D721Med (cell line): ENCODE results near the gene PLCB1.

Experiments
- DNase-seq: peaks from one replicate; pipeline ENCODE4 v3.0.0; 2011; ENCODE audit warnings: low spot score; ENCODE audit not compliant: insufficient read length
- FAIRE-seq: peaks from 2 replicates; lab custom pipeline; 2011; peaks lifted over from hg19 to GRCh38; lab: Jason Lieb, UNC
- TF ChIP-seq, protein P1 (sequence below): IDR thresholded peaks from 2 replicates; pipeline ENCODE4 v1.5.1; 2012; ENCODE audit warnings: mild to moderate bottlenecking, control low read depth; ENCODE audit not compliant: insufficient read depth; ENCODE audit errors: missing control alignments

PLCB1 gene

DNA sequence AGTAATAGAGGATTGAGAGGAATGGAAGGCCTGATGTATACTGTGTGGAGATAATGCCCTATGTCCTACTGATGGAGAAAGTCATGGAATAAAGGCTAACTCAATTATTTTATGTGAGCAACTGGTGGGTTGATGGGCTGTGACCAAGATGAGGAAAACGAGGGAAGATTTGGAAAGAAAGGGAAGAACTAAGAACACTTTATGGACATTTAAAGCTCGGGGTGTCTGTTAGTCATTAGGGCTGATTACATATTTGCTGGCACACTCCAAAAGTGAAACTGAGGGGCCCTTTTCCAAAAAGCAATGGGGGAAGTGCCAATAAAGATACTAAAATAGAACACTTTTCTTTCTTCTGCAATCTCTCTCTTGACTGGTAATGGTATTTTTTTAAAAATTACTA, 439.5 kb downstream of the PLCB1 start:
- FAIRE-seq = no peak
- TF ChIP-seq, protein P1, sequence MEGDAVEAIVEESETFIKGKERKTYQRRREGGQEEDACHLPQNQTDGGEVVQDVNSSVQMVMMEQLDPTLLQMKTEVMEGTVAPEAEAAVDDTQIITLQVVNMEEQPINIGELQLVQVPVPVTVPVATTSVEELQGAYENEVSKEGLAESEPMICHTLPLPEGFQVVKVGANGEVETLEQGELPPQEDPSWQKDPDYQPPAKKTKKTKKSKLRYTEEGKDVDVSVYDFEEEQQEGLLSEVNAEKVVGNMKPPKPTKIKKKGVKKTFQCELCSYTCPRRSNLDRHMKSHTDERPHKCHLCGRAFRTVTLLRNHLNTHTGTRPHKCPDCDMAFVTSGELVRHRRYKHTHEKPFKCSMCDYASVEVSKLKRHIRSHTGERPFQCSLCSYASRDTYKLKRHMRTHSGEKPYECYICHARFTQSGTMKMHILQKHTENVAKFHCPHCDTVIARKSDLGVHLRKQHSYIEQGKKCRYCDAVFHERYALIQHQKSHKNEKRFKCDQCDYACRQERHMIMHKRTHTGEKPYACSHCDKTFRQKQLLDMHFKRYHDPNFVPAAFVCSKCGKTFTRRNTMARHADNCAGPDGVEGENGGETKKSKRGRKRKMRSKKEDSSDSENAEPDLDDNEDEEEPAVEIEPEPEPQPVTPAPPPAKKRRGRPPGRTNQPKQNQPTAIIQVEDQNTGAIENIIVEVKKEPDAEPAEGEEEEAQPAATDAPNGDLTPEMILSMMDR = no peak
- no peak for DNase-seq

DNA sequence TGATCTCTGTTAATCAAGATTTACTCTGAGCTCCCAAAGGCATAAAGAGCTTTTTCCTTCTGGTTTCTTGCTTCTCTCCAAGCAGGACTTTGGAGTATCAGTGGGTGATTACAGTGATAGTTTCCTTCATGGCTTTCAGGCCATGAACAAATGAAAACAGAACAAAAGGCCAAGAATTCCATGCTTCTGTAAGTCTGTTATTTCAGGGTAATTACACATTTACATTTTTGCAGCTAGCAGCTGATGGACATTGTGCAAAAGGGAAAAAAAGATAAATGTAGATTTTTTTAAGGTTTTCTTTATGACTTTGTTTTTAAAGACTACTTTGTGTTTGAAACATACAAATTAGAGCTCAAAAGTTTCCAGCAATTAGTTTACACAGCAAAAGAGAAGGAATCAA, 441.6 kb downstream of the PLCB1 start:
- FAIRE-seq (no peak), DNase-seq (no peak)
- TF ChIP-seq, protein P1 = no peak

- FAIRE-seq (no peak), DNase-seq (no peak)
- TF ChIP-seq, protein P1 = no peak
These were observed 443.0 kb downstream of the PLCB1 start for GRCh38 chr20:8575114-8575513.

DNA sequence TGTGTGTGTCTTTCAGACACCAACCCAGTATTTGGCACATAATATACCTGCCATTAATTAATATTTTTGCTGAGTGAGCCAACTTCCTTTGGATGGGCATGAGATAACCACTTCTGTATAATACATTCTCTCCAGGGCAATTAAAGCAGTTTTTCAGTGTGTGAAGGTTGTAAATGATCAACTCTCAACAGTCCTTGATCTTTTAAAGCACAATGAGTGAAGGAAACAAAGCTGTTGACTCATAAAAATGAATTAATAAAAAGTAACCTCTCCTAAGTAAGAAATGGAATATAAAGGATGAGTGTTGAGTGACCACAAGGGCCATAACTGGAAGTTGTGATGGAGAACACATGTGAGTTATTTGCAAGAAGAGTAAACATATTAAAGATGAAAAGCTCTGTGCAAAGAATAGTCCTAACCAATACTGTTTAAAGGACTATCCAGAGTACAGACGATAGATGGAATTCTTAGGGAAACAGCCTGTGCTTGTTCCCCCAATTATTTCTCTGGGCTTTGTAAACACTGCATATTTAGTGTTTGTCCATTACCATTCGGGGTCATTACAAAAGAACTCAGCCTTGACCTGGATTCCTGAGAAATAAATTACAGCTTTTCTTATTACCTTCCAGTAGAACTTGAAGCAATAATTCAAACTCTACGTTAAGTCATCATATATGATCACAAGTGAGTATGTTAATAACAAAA, 446.2 kb downstream of the PLCB1 start:
- no peak for FAIRE-seq
- TF ChIP-seq, protein P1 = no peak

GRCh38 chr20:8579035-8579434, 447.0 kb downstream of the PLCB1 start:
- DNase-seq (no peak), FAIRE-seq (no peak)
- TF ChIP-seq, protein P1 = no peak

More for the DNA sequence above, 446.2 kb downstream of the PLCB1 start:
- DNase-seq = no peak

GRCh38 chr20:8581446-8582183, 449.5 kb downstream of the PLCB1 start:
- DNase-seq (no peak), FAIRE-seq (no peak)
- TF ChIP-seq, protein P1 = no peak

DNA sequence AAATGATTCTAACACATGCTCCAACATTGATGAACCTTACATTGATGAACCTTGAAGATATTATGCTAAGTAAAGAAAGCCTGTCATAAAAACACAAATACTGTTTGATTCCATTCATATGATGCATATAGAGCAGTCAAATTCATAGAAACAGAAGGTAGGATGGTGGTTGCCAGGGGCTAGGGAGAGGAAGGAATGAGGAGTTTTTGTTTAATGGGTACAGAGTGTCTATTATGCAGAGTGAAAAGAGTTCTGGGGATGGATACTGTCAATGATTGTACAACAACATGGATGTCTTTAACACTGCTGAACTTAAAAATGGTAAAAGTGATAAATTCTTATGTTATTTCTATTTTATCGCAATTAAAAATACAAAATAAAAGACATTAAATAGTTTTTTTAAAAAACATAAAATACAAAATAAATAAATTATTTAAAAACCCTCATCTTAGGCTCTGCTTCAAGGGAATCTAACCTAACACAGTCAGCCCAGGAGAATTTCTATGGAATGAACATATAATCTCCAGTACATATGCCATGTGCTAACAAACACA, 451.0 kb downstream of the PLCB1 start:
- FAIRE-seq (no peak), DNase-seq (no peak)
- TF ChIP-seq, protein P1 = no peak
